HG03571 (cell line): ENCODE data around the gene GABRB2.

Source experiments
- ATAC-seq: cut with Tn5 transposase; IDR thresholded peaks from one replicate; pipeline ENCODE4 v1.9.1; 2021; ENCODE audit not compliant: unreplicated experiment

GABRB2 gene

GRCh38 chr5:161391724-161392123 lies 154.8 kb downstream of the GABRB2 start:
- no peak for ATAC-seq

- ATAC-seq = no peak
Measured at GRCh38 chr5:161391016-161391415, 155.5 kb downstream of the GABRB2 start.

- no peak for ATAC-seq
Measured at GRCh38 chr5:161387121-161387520, 159.4 kb downstream of the GABRB2 start.

GRCh38 chr5:161385027-161385426 lies 161.5 kb downstream of the GABRB2 start:
- ATAC-seq = no peak

GRCh38 chr5:161382685-161383084 lies 163.8 kb downstream of the GABRB2 start:
- ATAC-seq = no peak

- no peak for ATAC-seq
Measured at GRCh38 chr5:161380486-161380885, 166.0 kb downstream of the GABRB2 start.

GRCh38 chr5:161378701-161379100 lies 167.8 kb downstream of the GABRB2 start:
- ATAC-seq = no peak

GRCh38 chr5:161376034-161376433 lies 170.5 kb downstream of the GABRB2 start:
- ATAC-seq = no peak

- ATAC-seq = no peak
Measured at GRCh38 chr5:161373345-161373707, 173.2 kb downstream of the GABRB2 start.

GRCh38 chr5:161372682-161373344 lies 173.7 kb downstream of the GABRB2 start:
- ATAC-seq = no peak

GRCh38 chr5:161369022-161369421 lies 177.5 kb downstream of the GABRB2 start:
- no peak for ATAC-seq

- ATAC-seq = no peak
Measured at GRCh38 chr5:161358446-161358845, 188.1 kb downstream of the GABRB2 start.

GRCh38 chr5:161344234-161344633 lies 202.3 kb downstream of the GABRB2 start:
- ATAC-seq = no peak

GRCh38 chr5:161342886-161343285 lies 203.6 kb downstream of the GABRB2 start:
- ATAC-seq = no peak

GRCh38 chr5:161340012-161340411 lies 206.5 kb downstream of the GABRB2 start:
- no peak for ATAC-seq

GRCh38 chr5:161333194-161333880 lies 213.2 kb downstream of the GABRB2 start:
- no peak for ATAC-seq

GRCh38 chr5:161332343-161332742 lies 214.2 kb downstream of the GABRB2 start:
- ATAC-seq = no peak

- no peak for ATAC-seq
Measured at GRCh38 chr5:161314033-161314432, 232.5 kb downstream of the GABRB2 start.

GRCh38 chr5:161312882-161313281 lies 233.6 kb downstream of the GABRB2 start:
- ATAC-seq = no peak

- ATAC-seq = no peak
Measured at GRCh38 chr5:161311965-161312364, 234.6 kb downstream of the GABRB2 start.

GRCh38 chr5:161311146-161311708 lies 235.3 kb downstream of the GABRB2 start:
- ATAC-seq = peak; percentile 97

- ATAC-seq = no peak
Measured at GRCh38 chr5:161306351-161306995, 240.1 kb downstream of the GABRB2 start.
